Measurements from ENCODE around the gene YIPF4.
A peak's percentile ranks its signal among the peaks of the same experiment; 100 is the strongest.
"Not testable (repeated sequence)": the region's sequence is repeated elsewhere in the genome, so short reads cannot be mapped to it uniquely, and the experiment has no call there.

Gene YIPF4

GRCh38 chr2:32277674-32278477 is at the start of gene YIPF4:
YIPF4 (plus strand) TSS chr2:32277904; CDS start chr2:32278156, 252 bp downstream.
- peak; percentile 99 for DNase-seq

- DNase-seq, result no peak
Measured at GRCh38 chr2:32228181-32228580, 49.5 kb upstream of the YIPF4 start.

DNA sequence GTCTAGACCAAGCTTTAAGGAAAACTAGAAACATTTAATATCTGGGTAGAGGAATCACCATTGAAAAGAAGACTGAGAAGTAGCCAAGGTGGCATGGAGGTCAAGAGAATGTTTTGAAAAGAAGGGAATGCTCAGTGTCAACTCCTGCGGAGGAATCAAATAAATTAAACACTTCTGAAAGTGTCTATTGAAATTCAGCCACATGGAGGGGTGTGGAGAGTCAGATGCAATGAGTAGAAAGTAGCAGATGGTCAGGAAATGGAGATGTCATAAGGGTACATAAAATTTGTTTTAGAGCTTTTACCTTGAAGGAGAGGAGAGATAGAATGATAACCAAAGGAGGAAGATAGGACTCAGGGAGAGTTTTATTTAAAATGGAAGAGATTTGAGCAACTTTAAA is 48.1 kb upstream of the YIPF4 start:
- DNase-seq, result no peak

GRCh38 chr2:32231959-32232358 is 45.7 kb upstream of the YIPF4 start:
- no peak for DNase-seq

- no peak for DNase-seq
Measured at GRCh38 chr2:32235315-32235714, 42.4 kb upstream of the YIPF4 start.

GRCh38 chr2:32237488-32237887 is 40.2 kb upstream of the YIPF4 start:
- DNase-seq, result no peak

- no peak for DNase-seq
Measured at GRCh38 chr2:32237996-32238395, 39.7 kb upstream of the YIPF4 start.

DNA sequence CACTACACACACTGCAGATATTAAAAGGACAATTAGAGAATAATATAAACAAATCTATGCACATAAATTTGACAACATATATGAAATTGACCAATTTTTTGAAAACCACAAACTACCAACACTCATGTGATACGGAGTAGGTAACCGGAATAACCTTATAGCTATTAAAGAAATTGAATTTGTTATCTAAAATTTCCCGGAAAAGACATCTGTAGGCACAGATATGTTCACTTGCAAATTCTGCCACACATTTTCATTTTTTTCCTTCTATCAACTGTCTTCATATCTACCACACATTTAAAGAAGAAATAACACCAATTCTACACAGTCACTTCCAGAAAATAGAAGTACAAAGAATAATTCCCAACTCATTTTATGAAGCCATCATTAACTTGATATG is 35.4 kb upstream of the YIPF4 start:
- DNase-seq, result no peak

GRCh38 chr2:32246911-32247310 is 30.8 kb upstream of the YIPF4 start:
- no peak for DNase-seq

- no peak for DNase-seq
Measured at GRCh38 chr2:32248299-32248698, 29.4 kb upstream of the YIPF4 start.

DNA sequence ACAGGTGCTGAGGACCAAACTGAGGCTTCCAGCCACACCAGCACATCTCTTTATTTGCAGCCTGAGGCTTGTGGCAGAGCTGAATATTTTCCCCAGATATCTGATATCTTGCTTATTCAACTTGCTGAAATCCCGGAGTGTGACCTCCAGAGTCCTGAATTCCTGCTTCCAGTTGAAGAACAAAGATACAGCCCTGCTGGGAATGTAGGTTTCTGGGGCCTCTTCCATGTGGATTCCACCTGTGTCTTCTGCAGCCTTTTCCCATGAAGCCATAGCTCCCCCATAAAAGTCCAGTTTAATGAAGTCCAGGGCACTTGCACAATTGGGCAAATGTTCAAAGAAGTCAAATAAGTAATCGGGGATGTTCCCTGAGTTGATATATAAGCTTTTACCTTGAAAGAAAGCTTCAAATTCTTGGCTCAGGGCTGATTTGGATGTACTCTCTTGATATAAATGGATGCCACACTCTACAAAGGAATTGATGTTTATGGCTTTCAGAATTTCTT is 27.9 kb upstream of the YIPF4 start:
- no peak for DNase-seq

DNA sequence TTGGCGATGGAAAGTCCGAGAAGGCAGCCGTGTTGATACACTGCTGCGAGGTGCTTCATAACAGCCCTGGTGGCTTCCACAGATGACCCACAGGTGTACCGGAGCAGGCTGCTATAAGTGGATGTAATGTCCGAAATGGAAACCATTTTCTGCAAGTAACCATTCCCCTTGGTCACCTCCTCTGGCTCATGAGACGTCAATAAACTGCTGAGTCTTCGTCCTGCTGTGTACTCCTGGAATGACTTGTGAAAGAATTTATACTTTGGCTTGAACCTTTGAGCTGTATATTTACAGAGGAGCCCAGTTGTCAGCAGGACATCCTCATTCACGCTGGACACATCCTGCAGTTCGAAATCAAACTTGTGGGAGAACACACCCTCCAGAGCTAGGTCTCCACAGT is 27.4 kb upstream of the YIPF4 start:
- DNase-seq, result no peak

GRCh38 chr2:32258242-32258641 is 19.5 kb upstream of the YIPF4 start:
- DNase-seq, result no peak

DNA sequence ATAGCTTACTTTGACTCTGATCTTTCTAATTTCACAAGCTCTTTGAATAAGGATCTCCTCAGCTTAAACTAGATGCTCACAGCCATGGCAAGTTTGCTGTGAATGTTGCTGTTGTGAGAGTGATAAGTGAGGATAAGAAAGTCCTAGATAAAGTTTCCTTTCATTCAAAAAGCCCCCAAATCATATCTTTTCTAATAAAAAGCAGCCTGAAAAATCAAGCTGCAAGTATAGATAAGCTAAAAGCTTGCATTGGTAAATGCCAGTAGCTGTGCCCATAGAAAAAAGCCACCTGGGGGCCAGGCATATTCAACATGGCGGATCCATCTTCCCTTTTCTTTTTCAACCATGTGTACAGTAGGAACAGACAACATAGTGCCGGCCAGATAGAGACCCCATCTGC is 17.3 kb upstream of the YIPF4 start:
- no peak for DNase-seq

GRCh38 chr2:32262105-32262504 is 15.6 kb upstream of the YIPF4 start:
- no peak for DNase-seq

- DNase-seq, result no peak
Measured at GRCh38 chr2:32264422-32265105, 13.1 kb upstream of the YIPF4 start, which contains the start of gene NLRC4. NLRC4 (minus strand) TSS chr2:32264886; CDS start chr2:32256775, 8,111 bp downstream.

GRCh38 chr2:32271063-32271462 is 6.6 kb upstream of the YIPF4 start:
- DNase-seq, result no peak

- no peak for DNase-seq
Measured at GRCh38 chr2:32272279-32272678, 5.4 kb upstream of the YIPF4 start.

GRCh38 chr2:32274289-32274688 is 3.4 kb upstream of the YIPF4 start:
- no peak for DNase-seq

GRCh38 chr2:32275790-32276189 is 1.9 kb upstream of the YIPF4 start:
- DNase-seq, result not testable (repeated sequence)

DNA sequence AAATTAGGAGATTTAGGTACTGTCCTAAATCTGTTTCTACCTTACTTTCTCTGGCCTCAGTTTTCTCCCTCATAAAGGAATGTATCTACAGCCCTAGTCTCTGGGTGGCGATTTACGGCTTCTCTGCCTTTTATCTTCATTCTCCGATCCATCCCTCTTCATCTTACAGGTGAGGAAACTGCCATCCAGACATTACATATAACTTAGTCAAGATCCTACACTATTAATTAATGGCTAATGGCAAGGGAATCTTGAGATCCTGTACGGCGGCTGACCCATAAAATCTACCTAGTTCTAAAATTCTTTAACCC is 386 bp upstream of the YIPF4 start:
- DNase-seq, result no peak

DNA sequence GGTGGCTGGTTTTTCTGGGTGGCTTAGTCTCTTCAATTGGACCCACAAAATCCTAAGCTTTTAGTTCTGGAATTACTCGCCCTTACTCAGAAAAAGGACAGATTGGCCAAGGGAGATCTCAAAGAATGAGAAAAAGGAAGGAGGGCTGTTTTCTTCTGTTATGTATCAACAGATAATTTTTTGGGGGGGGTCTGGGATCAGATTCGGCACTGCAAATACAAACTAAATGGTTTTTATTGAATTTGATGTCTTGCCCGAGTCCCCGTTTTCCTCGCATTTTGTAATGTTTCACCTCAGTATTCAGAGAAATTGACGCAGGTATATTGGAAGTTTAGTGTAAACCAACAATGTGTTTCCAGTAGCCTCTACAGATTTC is 762 bp downstream of the YIPF4 start:
- DNase-seq, result no peak

DNA sequence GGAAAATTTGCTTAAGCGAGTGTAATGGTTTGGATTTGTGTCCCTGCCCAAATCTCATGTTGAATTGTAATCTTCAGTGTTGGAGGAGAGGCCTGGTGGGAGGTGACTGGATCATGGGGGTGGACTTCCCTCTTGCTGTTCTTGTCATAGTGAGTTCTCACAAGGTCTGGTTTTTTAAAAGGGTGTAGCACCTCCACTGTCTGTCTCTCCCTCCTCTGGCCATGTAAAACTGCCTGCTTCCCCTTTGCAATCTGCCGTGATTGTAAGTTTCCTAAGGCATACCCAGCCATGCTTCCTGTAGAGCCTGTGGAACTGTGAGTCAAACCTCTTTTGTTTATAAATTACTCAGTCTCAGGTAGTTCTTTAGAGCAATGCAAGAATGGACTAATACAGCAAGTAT is 6.6 kb downstream of the YIPF4 start:
- no peak for DNase-seq

Measured in activated CD8-positive, alpha-beta memory T cell treated with anti-CD3 and anti-CD28 coated beads for 24 hours (primary cell).